Stimulated activated naive B cell treated with anti-CD40 and anti-IgM and Interleukin-4, amounts not matched to agents 10 μg/mL and 1 μg/mL and 100 μg/mL, for 72 hours (primary cell): ENCODE measurements around the gene TRAF3IP3.

ENCODE experiments used
- ATAC-seq, 2 donors: fragments of 150-1000 bp; cut with Tn5 transposase; replicated peaks; 2 replicates each; pipeline ENCODE4 v1.10.0; 2021; ENCODE audit warnings: moderate library complexity in 1 of 2
- DNase-seq: peaks from one replicate; pipeline ENCODE4 v3.0.0; 2021
- H3K27ac Mint-ChIP-seq: one replicate; pipeline ENCODE4 v1.8.0; 2022; ENCODE audit warnings: mild to moderate bottlenecking, mixed read lengths
- H3K27me3 Mint-ChIP-seq, 2 donors: one replicate each; pipeline ENCODE4 v1.8.0; 2022; ENCODE audit warnings: mixed read lengths in 2 of 2
- H3K36me3 Mint-ChIP-seq, 2 donors: one replicate each; pipeline ENCODE4 v1.8.0; 2022; ENCODE audit warnings: mixed read lengths in 2 of 2, mild to moderate bottlenecking in 1 of 2
- H3K4me1 Mint-ChIP-seq, 2 donors: one replicate each; pipeline ENCODE4 v1.8.0; 2022; ENCODE audit warnings: mixed read lengths in 2 of 2, mild to moderate bottlenecking in 1 of 2
- H3K4me3 Mint-ChIP-seq, 2 donors: one replicate each; pipeline ENCODE4 v1.8.0; 2022; ENCODE audit warnings: mild to moderate bottlenecking in 2 of 2, mixed read lengths in 2 of 2, moderate library complexity in 1 of 2
- H3K9me3 Mint-ChIP-seq, 2 donors: one replicate each; pipeline ENCODE4 v1.8.0; 2022; ENCODE audit warnings: mixed read lengths in 2 of 2, mild to moderate bottlenecking in 1 of 2

TRAF3IP3 gene

DNA sequence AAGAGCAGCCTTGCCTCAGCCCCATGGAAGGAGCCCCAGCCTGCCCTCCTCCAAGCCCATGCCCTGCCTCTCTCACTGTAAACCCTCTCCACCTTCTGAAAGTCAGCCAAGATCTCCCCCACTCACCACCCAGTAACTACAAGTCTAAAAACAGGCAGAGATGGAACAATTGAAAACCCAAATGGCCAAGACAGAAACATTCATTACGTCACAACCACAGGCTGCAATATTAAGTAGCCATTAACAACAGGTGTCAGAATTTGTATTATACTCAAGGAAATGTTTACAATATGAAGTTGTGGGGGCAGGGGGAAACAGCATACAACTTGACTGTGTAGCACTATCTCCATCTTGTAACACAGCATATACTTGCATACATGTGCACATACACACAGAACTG, 47.7 kb downstream of the TRAF3IP3 start:
- H3K4me1 Mint-ChIP-seq, result peaks cover 7 to 13% of the 10 kb centered on the region in 2 donors
- ATAC-seq, result no peak
- peaks cover 0 to 2% of the 10 kb centered on the region in 2 donors for H3K9me3 Mint-ChIP-seq
- no peak overlapping the region for H3K4me3 Mint-ChIP-seq
- peaks cover 0 to 2% of the 10 kb centered on the region in 2 donors for H3K36me3 Mint-ChIP-seq
- H3K27ac Mint-ChIP-seq, result no peak overlapping the region
- peaks cover 18 to 35% of the 10 kb centered on the region in 2 donors for H3K27me3 Mint-ChIP-seq
- DNase-seq, result no peak

- Mint-ChIP-seq H3K27ac (no peak overlapping the region), H3K4me1 (peaks cover 7 to 13% of the 10 kb centered on the region in 2 donors), H3K9me3 (peaks cover 0 to 2% of the 10 kb centered on the region in 2 donors), H3K4me3 (peak overlapping the region; percentile 91 to 92), H3K27me3 (peaks cover 27 to 44% of the 10 kb centered on the region in 2 donors), H3K36me3 (peaks cover 0 to 2% of the 10 kb centered on the region in 2 donors)
- no peak for DNase-seq
- ATAC-seq, result no peak
Observed at GRCh38 chr1:209805341-209805781, 49.5 kb downstream of the TRAF3IP3 start.

DNA sequence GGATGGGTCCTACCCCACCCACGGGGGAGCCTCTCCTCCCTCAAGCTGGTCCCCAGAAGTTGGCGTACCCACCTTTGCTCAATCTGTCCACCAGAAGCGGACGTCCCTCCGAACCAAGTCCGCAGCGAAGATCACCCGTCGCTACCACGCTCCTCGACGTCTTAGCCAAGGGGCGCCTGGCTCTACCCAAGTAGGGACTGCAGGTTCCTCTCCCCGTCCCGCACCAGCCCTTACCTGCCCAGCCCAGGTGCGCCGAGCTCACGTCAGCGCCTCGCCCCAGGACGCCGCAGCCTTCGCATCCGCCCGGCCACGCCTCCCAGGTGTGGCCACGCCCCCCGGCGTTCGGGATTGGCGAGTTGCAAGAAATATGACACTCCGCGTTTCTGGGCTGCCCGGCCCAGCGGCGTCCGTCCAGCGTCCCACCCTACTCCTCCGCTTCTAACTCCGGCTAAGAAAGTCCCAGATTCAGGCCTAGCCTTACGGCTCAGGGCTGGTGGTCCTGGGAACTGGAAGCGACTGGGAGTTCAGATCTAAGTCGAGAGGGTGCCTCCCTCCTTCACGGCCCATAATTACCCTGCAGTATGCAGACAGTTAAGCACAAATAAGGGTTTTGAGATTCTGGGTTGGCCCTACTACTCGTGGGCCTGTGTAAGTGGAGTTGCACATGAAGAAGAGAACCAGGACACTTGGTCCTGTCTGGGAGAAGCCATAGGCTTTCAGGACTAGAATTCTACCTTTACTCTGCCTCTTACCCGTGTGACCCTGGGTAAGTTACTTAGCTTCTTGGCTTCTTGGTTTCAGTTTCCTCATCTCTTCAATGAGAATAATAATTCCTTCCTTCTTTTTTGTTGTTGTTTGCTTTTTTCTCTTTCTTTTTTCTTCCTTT, 50.3 kb downstream of the TRAF3IP3 start, which contains the start of gene IRF6:
Gene IRF6, minus strand, starts transcription at position 268 of the 886 bp plus-strand sequence. CDS start 4,729 bp downstream, outside the sequence.
- H3K9me3 Mint-ChIP-seq, result peaks cover 0 to 2% of the 10 kb centered on the region in 2 donors
- peak within 1 kb of the TSS; percentile 85 for H3K27ac Mint-ChIP-seq
- peaks cover 27 to 44% of the 10 kb centered on the region in 2 donors for H3K27me3 Mint-ChIP-seq
- peak within 1 kb of the TSS; percentile 91 to 92 for H3K4me3 Mint-ChIP-seq
- DNase-seq (peak; percentile 44), ATAC-seq (peak; percentile 93 to 95)
- H3K36me3 Mint-ChIP-seq, result peaks cover 0 to 2% of the 10 kb centered on the region in 2 donors
- H3K4me1 Mint-ChIP-seq, result peaks cover 7 to 13% of the 10 kb centered on the region in 2 donors

GRCh38 chr1:209807509-209807908, 51.7 kb downstream of the TRAF3IP3 start:
- no peak for ATAC-seq

DNA sequence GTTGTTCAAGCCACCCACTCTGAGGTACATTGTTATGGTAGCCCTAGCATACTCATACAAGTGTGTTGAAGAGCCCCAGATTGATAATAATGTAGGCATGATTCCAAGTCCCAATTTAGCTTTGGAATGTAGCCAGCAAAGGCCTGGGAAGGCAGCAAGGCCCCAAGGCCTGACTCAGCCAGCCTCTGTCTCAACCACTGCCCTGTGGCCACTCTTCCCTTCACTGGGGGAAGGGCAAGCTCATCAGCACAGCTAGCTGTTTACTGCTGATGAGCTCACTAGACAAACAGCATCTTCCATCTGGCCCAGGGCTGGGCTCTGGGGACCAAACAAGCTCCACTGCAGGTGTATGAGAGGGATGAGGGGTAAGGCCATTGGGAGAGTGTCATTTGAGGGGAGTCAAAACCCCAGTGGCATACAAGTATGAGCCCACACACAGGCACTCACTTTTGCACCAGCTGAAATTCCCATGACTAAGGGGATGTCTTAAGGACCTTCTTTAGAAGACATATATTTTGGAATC, 52.3 kb downstream of the TRAF3IP3 start:
- peaks cover 7 to 13% of the 10 kb centered on the region in 2 donors for H3K4me1 Mint-ChIP-seq
- H3K27ac Mint-ChIP-seq, result no peak overlapping the region
- DNase-seq, result no peak

More at GRCh38 chr1:209807509-209807908, 51.7 kb downstream of the TRAF3IP3 start:
- peaks cover 0 to 2% of the 10 kb centered on the region in 2 donors for H3K36me3 Mint-ChIP-seq
- peaks cover 7 to 13% of the 10 kb centered on the region in 2 donors for H3K4me1 Mint-ChIP-seq
- H3K27me3 Mint-ChIP-seq, result peaks cover 21 to 34% of the 10 kb centered on the region in 2 donors
- H3K4me3 Mint-ChIP-seq, result no peak overlapping the region
- H3K9me3 Mint-ChIP-seq, result peaks cover 0 to 2% of the 10 kb centered on the region in 2 donors
- H3K27ac Mint-ChIP-seq, result no peak overlapping the region
- DNase-seq, result no peak

DNA sequence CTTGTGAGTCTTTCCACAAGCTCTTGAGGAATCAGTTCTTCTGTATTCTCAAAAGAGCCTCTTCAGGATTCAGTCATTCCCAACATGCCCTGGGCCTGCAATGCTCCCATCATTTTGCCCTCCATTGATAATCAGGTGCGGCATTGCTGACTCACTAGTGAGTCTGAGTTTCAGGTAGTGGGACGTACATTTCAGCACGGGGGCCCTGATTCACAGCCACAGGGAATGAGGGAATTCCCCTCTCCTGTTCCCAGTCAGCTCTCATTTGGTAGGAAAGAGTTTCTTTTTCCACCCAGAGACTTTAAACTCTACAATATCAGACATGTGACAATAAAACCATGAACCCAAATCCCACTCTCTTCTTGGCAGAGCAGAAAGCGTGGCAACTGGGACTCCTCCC, 53.8 kb downstream of the TRAF3IP3 start:
- H3K27ac Mint-ChIP-seq, result no peak overlapping the region
- peaks cover 7 to 13% of the 10 kb centered on the region in 2 donors for H3K4me1 Mint-ChIP-seq
- DNase-seq (no peak), ATAC-seq (no peak)
- peaks cover 15 to 26% of the 10 kb centered on the region in 2 donors for H3K27me3 Mint-ChIP-seq
- peaks cover 0 to 2% of the 10 kb centered on the region in 2 donors for H3K9me3 Mint-ChIP-seq
- no peak overlapping the region for H3K4me3 Mint-ChIP-seq
- H3K36me3 Mint-ChIP-seq, result peaks cover 0 to 2% of the 10 kb centered on the region in 2 donors

More for the DNA sequence above, 52.3 kb downstream of the TRAF3IP3 start:
- Mint-ChIP-seq H3K9me3 (peaks cover 0 to 2% of the 10 kb centered on the region in 2 donors), H3K27me3 (peaks cover 21 to 34% of the 10 kb centered on the region in 2 donors), H3K4me3 (no peak overlapping the region), H3K36me3 (peaks cover 0 to 2% of the 10 kb centered on the region in 2 donors)
- ATAC-seq, result no peak

- Mint-ChIP-seq H3K4me3 (no peak overlapping the region), H3K36me3 (peaks cover 0 to 2% of the 10 kb centered on the region in 2 donors), H3K27me3 (peaks cover 8 to 16% of the 10 kb centered on the region in 2 donors), H3K27ac (no peak overlapping the region), H3K4me1 (peaks cover 5 to 7% of the 10 kb centered on the region in 2 donors), H3K9me3 (peaks cover 0 to 2% of the 10 kb centered on the region in 2 donors)
- DNase-seq, result no peak
- ATAC-seq, result no peak
Observed at GRCh38 chr1:209810783-209811182, 54.9 kb downstream of the TRAF3IP3 start.

DNA sequence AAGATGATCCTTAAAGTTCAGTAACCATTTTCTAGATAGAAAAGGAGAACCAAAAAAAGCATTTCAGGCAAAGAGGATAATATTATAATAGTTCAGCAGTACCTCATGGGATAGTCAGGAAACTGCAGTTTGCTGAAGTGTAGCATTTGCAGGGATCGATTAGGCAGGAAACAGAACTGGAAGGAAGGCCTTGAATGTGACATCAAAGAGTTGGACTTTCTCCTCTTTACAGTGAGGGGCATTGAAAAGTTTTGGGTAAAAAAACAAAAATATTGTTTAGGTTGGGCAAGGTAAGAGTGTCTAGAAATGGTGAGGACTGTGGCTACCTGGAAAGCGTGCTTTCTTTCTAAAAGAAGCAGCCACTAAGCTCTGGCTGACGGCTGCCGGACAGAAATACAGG, 58.0 kb downstream of the TRAF3IP3 start:
- H3K9me3 Mint-ChIP-seq, result no peaks in the 10 kb centered on the region
- H3K4me3 Mint-ChIP-seq, result no peak overlapping the region
- no peak overlapping the region for H3K27ac Mint-ChIP-seq
- H3K4me1 Mint-ChIP-seq, result peaks cover 0 to 2% of the 10 kb centered on the region in 2 donors
- DNase-seq (no peak), ATAC-seq (no peak)
- H3K36me3 Mint-ChIP-seq, result no peaks in the 10 kb centered on the region
- H3K27me3 Mint-ChIP-seq, result peaks cover 24 to 25% of the 10 kb centered on the region in 2 donors

DNA sequence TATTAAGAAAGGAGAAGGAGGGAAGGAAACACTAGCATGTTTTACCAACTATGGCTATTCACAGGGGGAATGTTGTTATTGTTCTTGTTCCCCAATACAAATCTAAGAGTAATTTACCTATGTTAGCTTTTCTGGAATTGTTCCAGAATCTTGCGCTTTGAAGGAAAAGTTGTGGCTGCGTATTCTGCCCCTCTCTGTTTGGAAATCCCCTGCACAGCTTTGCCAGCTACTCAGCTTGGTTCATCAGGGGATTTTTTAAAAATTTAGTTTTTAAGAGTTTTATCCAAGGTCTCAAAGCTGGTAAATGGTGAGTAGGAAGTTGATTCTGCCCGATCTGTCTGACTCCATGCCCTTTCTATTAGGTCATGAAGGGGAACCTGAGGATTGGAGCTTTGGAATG, 59.6 kb downstream of the TRAF3IP3 start:
- no peaks in the 10 kb centered on the region for H3K9me3 Mint-ChIP-seq
- H3K27me3 Mint-ChIP-seq, result peaks cover 19 to 21% of the 10 kb centered on the region in 2 donors
- peaks cover 0 to 2% of the 10 kb centered on the region in 2 donors for H3K4me1 Mint-ChIP-seq
- ATAC-seq, result no peak
- no peak overlapping the region for H3K27ac Mint-ChIP-seq
- no peak for DNase-seq
- H3K36me3 Mint-ChIP-seq, result no peaks in the 10 kb centered on the region
- H3K4me3 Mint-ChIP-seq, result no peak overlapping the region

DNA sequence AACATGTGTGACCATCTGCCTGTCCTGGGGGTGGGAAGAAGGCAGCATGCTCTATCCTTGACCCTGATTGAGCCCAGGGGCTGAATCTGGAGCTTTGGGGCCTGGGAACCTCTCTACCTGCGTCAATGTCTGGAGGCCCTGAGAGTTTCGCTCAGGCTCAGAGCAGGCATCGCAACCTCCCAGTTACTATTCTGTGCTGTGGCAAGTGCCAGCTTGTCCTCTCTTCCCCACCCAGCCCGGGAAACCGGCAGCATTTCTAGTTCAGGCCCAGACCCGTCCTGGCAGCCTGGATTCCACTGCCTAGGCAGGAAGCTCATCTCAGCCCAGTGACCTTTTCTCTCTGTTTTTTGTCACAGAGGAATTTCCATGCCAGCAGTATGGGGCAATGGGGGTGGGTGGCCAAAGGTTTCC, 60.1 kb downstream of the TRAF3IP3 start:
- DNase-seq (no peak), ATAC-seq (no peak)
- Mint-ChIP-seq H3K4me1 (peaks cover 0 to 2% of the 10 kb centered on the region in 2 donors), H3K36me3 (no peaks in the 10 kb centered on the region), H3K9me3 (no peaks in the 10 kb centered on the region), H3K27me3 (peaks cover 23 to 25% of the 10 kb centered on the region in 2 donors), H3K27ac (no peak overlapping the region), H3K4me3 (no peak overlapping the region)

- ATAC-seq (no peak), DNase-seq (no peak)
- Mint-ChIP-seq H3K4me1 (peaks cover 0 to 2% of the 10 kb centered on the region in 2 donors), H3K4me3 (no peak overlapping the region), H3K9me3 (no peaks in the 10 kb centered on the region), H3K27ac (no peak overlapping the region), H3K36me3 (no peaks in the 10 kb centered on the region), H3K27me3 (peaks cover 29 to 33% of the 10 kb centered on the region in 2 donors)
Observed at GRCh38 chr1:209816923-209817322, 61.1 kb downstream of the TRAF3IP3 start.

DNA sequence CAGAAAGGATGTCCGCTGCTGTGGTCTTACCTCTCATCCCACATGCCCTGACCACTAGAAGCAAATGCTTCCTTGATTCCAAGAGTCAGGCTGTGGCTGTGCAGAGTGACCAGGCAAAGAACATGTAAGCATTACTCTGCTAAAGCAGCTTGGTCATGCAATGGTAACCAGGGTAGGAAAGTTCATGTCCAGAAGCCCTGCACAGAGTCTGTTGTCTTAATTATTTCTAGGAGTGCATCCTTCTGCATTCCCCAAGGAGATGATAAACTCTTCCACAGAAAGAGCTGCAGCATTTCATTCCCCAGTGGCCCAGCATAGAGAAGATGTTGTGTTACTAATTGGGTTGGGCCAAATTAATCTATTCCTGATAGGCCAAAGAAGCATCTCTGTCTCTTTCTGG, 61.8 kb downstream of the TRAF3IP3 start:
- no peak for ATAC-seq
- no peak overlapping the region for H3K4me3 Mint-ChIP-seq
- no peaks in the 10 kb centered on the region for H3K36me3 Mint-ChIP-seq
- no peak overlapping the region for H3K27ac Mint-ChIP-seq
- H3K27me3 Mint-ChIP-seq, result peaks cover 31 to 37% of the 10 kb centered on the region in 2 donors
- H3K9me3 Mint-ChIP-seq, result no peaks in the 10 kb centered on the region
- DNase-seq, result no peak
- H3K4me1 Mint-ChIP-seq, result peaks cover under 1 to 2% of the 10 kb centered on the region in 2 donors

DNA sequence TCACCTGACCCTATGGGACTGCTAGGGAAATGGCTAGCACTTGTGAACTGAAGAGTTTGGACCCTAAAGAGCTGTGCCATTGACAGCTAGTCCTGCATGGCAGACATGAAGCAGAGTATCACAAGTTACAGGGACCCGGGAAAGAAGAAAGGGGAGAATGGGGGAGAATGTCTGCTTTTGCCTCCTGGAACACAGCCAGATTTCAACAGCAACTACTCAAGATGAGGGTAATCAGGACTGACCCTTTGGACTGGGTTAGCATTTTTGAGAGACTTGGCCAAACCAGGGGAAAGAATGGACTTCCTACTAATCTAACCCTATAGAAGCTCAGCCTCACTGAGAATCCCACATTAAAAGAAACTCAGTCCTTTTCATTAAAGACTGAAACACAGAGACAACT, 63.2 kb downstream of the TRAF3IP3 start:
- no peak overlapping the region for H3K4me3 Mint-ChIP-seq
- no peaks in the 10 kb centered on the region for H3K9me3 Mint-ChIP-seq
- H3K27ac Mint-ChIP-seq, result no peak overlapping the region
- peaks cover 35 to 37% of the 10 kb centered on the region in 2 donors for H3K27me3 Mint-ChIP-seq
- H3K36me3 Mint-ChIP-seq, result no peaks in the 10 kb centered on the region
- DNase-seq, result no peak
- H3K4me1 Mint-ChIP-seq, result peaks cover 5 to 6% of the 10 kb centered on the region in 2 donors
- ATAC-seq, result no peak

- no peak for ATAC-seq
- no peak overlapping the region for H3K4me3 Mint-ChIP-seq
Observed at GRCh38 chr1:209820986-209821385, 65.1 kb downstream of the TRAF3IP3 start.

More at GRCh38 chr1:209820986-209821385, 65.1 kb downstream of the TRAF3IP3 start:
- Mint-ChIP-seq H3K27me3 (peaks cover 35 to 37% of the 10 kb centered on the region in 2 donors), H3K4me1 (peaks cover 5 to 6% of the 10 kb centered on the region in 2 donors), H3K27ac (no peak overlapping the region), H3K36me3 (no peaks in the 10 kb centered on the region), H3K9me3 (no peaks in the 10 kb centered on the region)
- no peak for DNase-seq
